Spleen (tissue), 7 donors: Measurements from ENCODE around the gene B4GALT6.

Experiments used
- CTCF ChIP-seq, 11 experiments: fragments of 200-600 bp in 7 of 11; fragments of 450-650 bp in 4 of 11; sonication (generic) in 4 of 11; IDR thresholded peaks in 8 of 11; conservative IDR thresholded peaks in 3 of 11; 1 replicate in 7 of 11; 2 replicates in 4 of 11; pipeline versions ENCODE4 v1.4.0 to v1.8.0; 2016 to 2021; ENCODE audit warnings: antibody characterized with exemption in 11 of 11, inconsistent platforms in 4 of 11, mild to moderate bottlenecking in 1 of 11
- POLR2A ChIP-seq, 3 donors: fragments of 450-650 bp; IDR thresholded peaks; one replicate each; pipeline ENCODE4 v1.5.1; 2017; ENCODE audit warnings: antibody characterized with exemption in 3 of 3, mild to moderate bottlenecking in 1 of 3
- POLR2AphosphoS5 ChIP-seq, 3 donors: sonication (generic); formaldehyde crosslinking; IDR thresholded peaks; one replicate each; pipeline ENCODE4 v1.5.1; 2017; ENCODE audit warnings: antibody characterized with exemption in 3 of 3
- donor health status: DM: no; HTN: no; CAD: no; lungs with moderate emphysema.
- donor health status: DM: no; HTN: no; CAD: no.
- donor health status: DM: no; HTN: no; CAD: no.

GRCh38 chr18:31590570-31590969 lies 93.8 kb downstream of the B4GALT6 start:
- TF ChIP-seq CTCF (IDR thresholded peaks at IDR 0.05 in 8 of 11, conservative IDR thresholded peaks at IDR 0.05 in 3 of 11): no peak
- TF ChIP-seq POLR2A (IDR thresholded peaks at IDR 0.05): no peak
- TF ChIP-seq POLR2AphosphoS5 (IDR thresholded peaks at IDR 0.05): no peak
